GM21529 (cell line): ENCODE measurements around the gene RCOR2.
"Not testable (repeated sequence)": the region's sequence is repeated elsewhere in the genome, so short reads cannot be mapped to it uniquely, and the experiment has no call there.

ENCODE experiments used
- ATAC-seq: cut with Tn5 transposase; IDR thresholded peaks from one replicate; pipeline ENCODE4 v1.9.1; 2021; ENCODE audit not compliant: unreplicated experiment

Gene RCOR2

DNA sequence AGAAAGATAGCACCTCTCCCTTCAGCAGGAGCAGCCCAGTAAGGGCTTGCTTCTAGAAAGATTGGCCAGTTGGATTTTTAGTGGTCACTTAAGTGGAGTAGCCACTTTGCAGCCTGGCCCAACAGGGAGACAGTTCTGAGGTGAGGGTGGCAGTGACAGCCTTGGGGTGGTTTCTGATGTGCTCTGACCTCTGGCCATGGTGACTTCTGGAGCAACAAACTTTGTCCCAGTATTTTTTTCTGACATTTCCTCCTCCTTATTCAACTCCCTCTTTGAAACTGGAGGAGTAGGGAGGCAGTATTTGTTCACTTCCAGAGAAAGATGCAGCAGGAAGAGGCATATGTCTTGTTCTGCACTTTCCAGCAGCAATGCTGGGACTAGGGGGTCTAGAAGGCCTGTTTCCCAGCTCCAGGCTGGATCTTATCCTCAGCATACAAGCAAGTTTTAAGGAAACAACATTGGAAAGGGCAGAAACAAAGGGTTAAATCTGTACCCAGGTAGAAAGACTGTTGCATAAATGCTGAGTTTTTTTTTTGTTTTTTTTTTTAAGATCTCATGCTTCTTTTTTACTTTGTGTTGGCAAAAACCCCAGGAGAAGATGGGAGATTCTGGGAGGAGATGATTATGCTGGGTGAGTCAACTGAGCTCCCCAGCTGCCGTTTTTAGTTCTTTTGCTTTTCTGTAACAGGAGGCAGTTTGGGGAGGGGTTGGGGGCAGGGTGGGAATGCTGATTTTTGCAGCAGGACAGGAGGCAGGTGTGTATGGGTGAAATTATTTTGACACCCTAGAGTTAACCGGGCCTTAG is 37.2 kb downstream of the RCOR2 start:
- ATAC-seq, result no peak

DNA sequence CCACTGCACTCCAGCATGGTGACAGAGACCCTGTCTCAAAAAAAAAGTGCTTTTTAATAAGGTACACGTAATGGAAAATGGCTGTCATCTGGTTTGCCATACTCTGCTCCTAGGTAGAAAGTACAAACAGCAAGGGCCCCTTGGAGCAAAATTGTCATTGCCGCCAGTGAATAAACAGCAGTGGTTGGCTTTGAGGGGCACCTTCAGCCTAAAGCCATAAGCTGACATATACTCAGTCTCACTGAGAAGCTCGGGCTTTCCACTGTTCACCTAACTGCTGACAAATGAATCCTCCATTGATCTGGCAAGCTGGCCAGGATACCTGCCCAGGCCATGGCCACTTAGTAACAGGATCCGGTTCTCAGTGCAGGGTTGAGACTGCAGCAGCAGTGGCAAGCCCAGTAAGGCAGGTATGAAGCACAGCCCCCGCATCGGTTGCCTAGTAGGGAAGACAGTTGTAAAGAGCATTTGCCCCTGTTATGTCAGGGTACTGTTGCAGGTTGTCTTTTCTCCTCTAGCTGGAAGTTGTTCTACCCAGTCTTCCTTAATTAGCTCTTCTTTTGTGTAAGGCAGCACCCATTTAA is 39.2 kb downstream of the RCOR2 start:
- no peak for ATAC-seq

DNA sequence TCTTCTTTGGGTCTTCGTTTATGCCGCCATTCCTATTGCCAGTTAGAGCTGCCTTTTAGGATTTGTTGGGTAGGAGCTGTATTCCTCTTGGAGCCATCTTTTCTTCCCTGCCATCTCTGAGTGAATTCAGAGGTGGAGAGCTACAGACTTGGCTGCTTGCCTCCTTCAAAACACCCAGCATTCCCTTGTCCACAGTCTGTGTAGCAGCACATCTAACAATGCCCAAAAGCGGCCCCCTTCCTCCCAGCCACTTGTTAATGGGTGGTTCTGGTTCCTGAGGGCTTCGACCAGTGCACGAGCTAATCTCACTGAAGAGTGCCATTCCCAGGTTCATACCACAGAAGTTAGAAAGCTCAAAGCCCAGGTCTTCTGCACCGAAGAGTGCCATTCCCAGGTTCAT is 40.3 kb downstream of the RCOR2 start:
- no peak for ATAC-seq

DNA sequence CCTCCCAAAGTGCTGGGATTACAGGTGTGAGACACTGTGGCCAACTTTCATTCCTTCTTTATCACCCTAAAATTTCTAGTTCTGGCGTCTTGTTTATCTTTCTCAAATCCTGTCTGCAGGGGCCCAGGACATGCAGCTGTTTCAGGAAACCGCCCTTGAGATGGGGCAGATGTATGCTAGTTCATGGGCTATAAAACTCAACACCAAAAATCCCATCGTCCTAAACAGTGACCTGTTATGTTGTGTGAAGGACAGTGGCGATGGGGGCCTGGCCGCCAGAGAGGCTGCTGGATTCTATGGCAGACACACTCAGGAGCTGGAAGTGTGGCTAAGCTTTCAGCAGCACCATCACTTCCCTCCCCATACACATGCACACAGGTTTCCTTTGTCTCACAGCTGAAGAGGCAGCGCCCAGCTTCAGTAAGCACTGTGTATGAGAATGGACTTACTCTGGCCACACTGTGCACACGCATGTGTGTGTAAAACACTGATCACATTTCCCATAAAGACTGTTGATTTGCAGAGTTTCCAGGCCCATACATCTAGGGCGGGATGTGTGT is 41.4 kb downstream of the RCOR2 start:
- no peak for ATAC-seq

DNA sequence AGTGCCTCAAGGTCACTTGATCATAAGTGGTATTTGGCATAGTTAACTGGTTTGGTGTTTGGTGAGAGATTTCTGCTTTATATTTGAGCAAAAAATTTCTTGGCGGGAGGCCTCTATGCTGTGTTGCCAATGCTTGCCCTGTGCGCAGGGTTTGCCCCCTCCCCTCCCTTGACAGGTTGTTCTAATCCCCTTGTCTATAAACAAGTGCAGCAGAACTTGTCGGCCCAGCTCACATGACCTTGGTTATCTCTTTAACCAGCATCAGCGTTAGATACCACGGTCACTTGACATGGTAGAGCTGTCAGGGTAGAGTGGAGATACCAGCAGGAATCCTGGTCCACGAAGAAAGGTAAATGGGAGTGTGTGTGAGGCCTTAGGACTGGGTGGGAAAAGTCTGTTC is 42.5 kb downstream of the RCOR2 start:
- no peak for ATAC-seq

DNA sequence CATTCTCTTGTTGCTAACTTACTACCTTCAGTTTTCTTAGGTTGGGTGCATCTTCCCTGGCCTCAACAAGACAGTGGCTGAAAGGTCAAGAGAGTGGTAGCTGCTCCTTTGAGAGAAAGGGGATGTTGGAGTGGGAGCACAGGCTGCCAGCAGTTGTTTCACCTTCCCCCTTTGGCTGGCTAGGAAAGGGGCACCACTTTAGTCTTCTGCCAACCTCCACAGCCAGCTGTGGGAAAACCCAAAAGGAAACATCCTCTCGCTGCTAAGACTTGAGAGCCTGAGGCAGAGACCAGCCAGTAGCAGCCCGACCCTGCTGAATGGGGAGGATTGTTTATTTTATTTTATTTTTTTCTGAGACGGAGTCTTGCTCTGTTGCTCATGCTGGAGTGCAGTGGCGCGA is 43.7 kb downstream of the RCOR2 start:
- no peak for ATAC-seq

DNA sequence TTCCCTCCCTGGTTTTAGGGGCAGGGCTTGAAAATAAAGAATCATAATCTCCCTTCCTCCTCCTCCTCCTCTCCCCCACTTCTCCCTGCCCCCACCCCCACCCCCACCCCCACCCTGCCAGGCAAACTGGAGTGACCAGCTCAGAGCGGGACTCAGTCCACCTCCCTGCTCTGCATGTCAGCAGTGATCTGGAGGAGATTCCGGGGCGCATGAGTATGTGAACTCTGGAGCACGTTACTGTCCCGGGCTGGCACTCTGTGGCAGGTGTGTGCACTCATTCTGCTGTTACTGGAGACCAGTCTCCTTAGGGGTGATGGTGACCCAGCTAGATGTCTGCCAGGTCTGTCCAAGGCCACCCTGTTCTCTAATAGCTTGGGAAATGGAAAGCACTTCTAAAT is 44.2 kb downstream of the RCOR2 start:
- ATAC-seq, result no peak

DNA sequence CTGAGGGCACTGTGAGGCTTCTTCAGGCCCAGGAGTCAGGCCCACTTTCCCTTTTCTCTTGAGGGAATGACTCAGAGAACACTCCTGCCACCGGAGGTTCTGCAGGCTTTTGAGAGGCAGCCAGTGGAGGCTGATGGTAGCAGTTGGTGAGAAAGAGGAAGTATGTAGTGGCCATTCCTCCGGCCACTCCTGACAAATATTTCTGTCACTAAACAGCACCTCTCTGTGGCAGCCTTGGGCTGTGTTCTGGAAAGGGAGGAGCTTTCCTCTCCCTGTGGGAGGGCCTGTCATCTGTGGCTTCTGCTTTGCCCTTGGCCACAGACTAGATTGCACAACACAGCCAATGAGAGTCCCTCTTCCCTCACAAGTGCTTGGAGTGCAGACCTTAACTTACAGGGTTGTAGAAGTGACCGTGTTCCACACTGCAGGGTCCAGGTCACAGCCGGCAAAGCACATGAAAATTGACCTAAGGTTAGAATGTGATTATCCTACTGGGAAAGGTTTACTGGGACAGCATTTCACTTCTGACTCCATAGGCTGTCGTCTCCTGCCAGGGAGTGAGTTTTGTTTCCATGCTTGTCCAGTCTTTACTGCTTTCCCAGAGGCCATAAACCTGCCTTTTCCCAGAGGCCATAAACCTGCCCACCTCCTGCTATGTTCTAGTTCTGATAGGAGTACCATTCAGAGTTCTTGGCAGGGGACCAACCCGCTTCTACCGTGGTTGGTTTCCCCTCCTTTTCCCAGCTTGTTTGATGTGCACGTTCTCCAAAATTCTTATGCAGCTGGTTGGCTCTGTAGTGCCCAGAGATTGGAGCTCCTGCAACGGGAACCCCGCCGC is 44.8 kb downstream of the RCOR2 start:
- ATAC-seq, result peak; percentile 92

DNA sequence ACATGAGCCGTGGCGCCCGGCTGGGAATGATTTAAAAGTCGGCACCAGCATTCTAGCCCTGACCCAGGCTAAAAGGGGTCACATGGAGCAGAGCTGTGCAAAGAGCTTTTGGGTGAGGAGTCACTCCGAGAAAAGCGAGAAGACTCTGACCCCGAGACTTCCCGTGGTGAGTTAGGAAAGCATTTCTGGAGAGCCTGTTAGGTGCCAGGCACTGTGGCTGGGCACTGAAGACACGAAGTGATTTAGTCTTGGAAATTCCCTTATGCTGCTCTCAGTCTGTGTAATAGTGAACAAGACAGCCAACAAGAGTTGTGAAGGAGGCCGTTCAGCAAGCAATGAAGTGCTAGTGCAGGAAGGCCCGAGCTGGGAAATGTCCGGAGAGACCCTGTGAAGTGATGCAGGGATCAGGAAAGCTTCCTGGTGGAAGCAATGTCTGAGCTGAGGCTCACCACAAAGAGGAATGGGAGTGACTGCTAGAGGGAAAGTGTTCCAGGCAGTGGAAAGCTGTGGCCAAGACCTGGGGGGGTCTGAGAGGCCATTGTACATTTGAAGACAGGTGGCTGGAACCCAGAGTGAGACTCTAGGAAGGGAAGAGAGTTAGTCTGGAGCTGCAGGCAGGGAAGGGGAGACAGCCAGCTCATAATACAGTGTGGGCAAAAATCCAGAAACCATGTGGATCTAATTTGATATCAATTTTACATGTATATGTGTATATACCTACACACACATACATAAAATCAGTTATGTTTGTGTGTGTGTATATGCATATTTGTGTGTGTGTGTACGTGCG is 46.4 kb downstream of the RCOR2 start:
- ATAC-seq, result no peak

DNA sequence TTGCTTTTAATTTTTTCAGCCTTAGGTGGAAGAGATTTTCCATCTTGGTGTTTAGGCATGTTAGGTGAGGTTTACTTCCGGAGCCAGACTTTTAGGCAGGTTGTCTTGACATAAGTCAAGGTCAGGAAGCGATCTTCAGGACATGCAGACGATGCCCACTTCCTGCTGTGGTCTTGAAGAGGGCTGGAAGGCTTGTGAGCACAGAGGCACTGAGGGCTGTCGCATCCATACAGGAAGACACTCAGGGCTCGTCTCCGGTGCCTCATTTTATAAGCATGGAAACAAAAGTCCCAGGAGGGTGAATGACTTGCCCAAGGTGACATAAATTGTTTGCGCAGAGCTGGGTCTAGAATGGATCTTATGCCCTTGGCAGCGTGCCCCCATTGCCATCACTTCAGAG is 47.3 kb downstream of the RCOR2 start:
- ATAC-seq, result no peak

DNA sequence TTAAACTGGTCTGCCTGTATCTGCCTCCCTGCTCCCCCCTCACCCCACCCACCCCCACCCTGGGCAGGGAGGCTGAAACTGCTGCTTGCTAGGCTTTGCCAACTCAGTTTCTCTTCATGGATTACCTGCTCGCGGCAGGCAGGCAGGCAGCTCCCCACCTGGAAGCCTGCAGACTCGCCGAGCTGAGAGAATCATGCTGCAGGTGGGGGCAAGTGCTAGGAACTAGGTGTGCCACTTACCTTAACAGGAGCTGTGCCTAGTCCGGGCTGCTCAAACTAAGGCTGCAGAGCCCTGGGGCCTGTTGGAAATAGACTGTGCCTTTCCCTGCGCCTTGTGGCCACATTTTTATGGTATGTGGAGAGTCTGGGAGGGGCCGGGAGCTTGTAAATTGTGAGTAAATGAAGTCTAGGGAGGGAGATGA is 47.8 kb downstream of the RCOR2 start:
- ATAC-seq, result no peak

DNA sequence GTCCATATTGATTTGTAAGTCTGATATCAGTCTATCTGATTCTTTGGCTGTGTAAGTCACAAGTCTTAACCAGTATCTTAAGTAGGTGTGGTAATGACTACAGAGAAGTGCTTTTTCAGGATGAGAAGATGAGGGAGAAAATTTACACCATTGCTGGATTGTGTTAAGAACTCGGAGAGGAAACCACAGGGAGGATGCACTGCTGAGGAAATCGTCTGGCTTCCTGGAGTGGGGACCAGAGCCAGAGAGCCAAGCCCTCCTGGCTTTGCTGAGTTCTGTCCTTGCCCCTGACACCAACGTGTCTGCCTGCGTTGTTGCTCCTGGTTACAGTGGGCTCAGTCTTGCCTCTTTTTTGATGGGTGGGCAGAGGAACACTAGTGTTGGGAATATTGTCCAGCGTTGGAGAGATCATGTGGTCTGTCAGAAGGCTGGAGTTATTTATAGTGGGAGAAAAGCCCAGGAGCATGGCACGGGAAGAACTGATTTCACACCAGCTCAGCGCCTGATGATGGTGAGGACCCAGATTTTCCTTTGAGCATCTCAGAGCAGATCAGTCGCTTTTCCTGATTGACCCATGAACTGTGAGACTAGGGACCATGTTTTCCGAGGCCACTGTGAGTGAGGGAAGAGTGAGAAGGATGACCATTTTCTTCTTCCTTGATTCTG is 48.4 kb downstream of the RCOR2 start:
- no peak for ATAC-seq

DNA sequence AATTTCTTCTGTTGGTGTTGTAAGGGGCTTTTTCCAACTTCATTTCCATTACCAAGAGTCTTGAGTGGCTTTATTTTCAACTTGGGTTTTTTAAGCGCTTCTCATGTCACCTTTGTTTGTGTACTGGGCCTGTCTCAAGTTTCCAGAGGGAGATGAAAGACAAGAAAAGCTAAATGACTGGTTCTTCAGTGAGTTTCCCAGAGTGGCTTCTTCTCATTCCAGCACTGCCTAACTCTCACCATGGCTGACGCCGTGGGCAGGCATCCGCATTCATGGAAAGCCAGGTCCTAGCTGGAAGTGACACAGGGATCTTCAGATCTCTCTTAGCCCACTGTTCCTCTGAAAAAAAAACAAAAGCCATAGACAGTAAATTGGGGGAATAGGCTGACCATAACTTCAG is 49.5 kb downstream of the RCOR2 start:
- no peak for ATAC-seq

DNA sequence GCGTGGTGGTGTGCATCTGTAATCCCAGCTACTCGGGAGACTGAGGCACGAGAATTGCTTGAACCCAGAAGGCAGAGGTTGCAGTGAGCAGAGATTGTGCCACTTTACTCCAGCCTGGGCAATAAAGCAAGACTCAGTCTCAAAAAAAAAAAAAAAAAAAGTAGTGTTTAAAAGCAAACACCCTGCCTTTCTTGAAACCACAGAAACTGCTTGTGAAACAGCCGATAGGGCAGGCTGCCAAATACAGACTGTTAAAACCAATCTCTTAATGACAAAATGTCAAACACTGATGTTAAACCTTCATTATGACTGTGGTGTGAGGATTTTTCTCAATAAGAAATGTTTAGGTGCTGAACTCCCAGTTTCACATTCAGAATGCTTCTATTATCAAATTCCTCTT is 50.8 kb downstream of the RCOR2 start:
- peak; percentile 77 for ATAC-seq

DNA sequence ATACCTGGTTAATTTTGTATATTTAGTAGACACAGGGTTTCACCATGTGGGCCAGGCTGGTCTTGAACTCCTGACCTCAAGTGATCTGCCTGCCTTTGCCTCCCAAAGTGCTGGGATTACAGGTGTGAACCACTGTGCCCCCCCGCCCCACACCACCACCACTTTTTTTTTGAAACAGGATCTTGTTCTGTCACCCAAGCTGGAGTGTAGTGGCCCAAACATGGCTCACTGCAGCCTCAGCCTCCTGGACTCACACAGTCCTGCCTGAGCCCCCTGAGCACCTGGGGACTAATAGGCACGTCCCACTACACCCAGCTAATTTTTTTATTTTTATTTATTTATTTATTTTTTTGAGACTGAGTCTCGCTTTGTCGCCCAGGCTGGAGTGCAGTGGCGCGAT is 53.3 kb downstream of the RCOR2 start:
- not testable (repeated sequence) for ATAC-seq

DNA sequence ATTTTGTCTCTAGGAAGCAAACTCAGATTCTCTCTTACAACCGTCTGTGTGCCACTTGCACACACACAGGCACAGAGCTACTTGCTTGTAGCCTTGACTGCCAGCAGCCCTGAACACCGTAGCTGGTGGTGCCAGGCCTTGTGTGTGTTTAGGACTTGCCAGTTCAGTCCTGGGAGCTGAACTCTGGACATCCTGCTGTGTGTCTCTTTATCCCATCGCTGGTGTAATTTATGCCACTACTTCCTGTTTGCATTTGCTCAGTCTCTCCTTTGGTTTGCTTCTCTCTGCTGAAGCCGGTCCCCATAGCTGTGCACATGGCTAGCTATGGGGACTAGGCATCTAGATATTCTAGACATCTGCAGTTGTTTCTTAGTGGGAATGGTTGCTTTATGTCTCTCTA is 54.0 kb downstream of the RCOR2 start:
- no peak for ATAC-seq
